CD4-positive, alpha-beta T cell treated with Interleukin-2 at 100 ng/mL for 4 hours (primary cell): ENCODE measurements around the gene CCSER1.
"Not testable (repeated sequence)": the region's sequence is repeated elsewhere in the genome, so short reads cannot be mapped to it uniquely, and the experiment has no call there.

ENCODE experiments used
- DNase-seq: peaks from one replicate; pipeline ENCODE4 v3.0.0-alpha.2; 2020; ENCODE audit warnings: low spot score

The CCSER1 gene

DNA sequence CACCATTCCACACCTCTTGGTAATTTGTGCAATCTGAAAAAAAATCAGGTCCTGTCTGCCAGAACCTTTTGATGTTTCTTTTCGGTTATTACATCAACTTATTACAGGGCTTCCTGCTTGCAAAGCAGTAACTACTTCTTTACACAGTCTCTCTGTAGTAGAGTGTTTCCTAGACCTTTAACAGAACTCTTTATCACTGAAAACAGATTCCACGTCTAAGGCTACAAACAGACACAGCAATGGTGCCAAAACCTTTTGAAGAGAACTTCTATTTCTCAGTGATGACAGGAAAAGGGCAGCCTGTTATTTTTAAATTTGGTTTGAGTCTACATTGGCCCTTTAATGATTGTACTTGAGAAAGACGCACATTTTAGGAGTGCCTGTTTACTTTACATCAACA lies 1463.1 kb downstream of the CCSER1 start:
- DNase-seq, result no peak

DNA sequence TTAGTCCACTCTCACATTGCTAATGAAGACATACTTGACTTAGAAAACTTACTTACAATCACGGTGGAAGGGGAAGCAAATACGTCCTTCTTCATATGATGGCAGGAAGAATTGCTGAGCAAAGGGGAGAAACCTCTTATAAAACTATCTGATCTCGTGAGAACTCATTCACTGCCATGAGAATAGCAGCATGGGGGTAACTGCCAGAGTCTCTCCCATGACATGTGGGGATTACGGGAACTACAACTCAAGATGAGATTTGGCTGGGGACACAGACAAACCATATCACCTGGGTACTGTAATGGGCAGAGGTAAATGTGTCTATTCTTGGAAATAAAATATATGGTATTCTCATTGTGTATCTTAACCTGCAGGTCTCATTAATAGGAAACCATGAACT lies 1464.9 kb downstream of the CCSER1 start:
- no peak for DNase-seq

DNA sequence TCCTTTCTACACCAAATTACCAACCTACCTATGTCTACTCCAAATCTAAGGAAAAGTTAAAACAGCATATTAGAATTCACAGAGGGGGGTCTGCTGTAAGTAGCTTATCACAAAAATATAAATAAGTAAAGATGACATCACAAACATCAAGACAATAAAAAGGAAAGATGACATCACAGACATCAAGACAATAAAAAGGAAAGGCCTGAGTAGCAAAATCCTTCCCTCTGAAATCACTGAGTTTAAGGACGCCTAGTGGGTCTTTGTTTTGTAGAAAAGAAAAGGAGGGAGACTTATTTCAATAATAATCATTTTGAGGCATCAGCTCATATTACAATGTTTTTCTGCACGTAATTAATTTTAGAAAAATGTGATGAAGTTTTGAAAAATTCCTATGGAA lies 1469.5 kb downstream of the CCSER1 start:
- DNase-seq, result no peak

DNA sequence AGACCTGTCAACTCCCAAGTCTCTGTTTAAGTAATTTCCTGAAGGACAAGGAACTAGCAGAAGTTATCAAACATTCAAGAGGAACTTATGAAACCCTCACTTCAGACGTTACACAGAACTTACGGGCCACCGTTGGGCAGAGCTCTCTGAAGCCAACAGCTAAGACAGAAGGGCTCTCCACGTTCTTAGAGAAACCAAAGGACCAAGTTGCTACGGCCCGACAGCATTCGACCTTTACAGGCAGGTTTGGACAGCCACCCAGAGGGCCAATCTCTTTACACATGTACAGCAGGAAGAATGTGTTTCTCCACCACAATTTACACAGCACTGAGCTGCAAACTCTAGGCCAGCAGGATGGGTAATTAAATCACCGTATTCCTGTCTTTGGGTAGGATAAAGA lies 1471.5 kb downstream of the CCSER1 start:
- DNase-seq, result no peak

DNA sequence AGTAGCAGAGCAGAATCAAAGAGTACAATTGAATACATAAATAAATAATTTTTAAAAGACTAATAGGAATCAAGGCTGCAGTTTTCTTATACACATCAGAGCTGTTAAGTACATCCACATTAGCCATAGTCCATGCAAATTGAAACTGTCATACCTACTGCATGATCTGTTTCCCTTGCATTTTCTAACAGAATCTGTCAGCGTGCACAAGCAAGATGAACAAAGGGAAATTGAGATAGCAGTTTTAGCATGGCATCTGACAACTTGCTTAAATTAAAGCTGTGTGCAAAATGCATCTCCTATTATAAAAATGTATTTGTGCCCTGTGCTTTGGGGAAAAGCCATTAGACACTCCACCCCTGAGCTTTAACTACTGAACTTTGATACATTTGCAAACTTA lies 1473.1 kb downstream of the CCSER1 start:
- no peak for DNase-seq

DNA sequence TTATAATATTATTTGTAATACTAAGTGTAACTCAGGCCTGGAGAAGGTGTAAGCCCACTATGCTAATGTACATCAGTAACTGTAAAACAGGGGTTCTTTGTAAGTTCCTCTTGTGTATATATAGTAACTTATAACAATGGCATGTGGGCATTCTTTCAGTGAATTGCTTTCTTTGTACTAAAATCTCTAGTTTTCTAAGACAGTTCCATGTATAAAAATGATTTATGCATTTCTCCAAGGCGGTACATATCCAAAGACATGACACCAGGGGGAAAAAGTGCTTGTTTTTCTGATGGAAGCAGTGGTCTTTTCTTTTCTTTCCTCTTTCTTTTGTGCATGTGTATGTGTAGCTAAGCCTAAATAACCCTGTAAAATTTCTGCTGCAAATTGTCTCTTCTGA lies 1474.2 kb downstream of the CCSER1 start:
- DNase-seq, result no peak

DNA sequence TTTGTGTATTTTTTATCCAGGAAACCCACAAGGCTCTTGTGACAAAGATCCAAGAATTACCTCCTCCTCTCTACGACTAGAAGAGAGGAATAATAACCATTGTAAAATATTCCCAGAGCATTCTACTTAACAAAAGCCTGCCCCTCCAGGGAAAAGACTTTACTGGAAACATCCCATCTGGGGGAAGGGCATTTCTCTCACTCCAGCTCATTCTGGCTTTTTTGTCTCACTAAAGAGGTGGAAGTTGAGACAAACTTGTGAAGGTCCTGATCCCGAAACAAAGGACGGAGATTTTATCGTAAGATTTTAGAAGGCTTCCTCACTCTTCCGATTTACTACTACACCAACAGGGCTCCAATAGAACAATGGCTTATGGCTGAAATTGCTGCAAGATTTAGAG lies 1484.6 kb downstream of the CCSER1 start:
- DNase-seq, result no peak

DNA sequence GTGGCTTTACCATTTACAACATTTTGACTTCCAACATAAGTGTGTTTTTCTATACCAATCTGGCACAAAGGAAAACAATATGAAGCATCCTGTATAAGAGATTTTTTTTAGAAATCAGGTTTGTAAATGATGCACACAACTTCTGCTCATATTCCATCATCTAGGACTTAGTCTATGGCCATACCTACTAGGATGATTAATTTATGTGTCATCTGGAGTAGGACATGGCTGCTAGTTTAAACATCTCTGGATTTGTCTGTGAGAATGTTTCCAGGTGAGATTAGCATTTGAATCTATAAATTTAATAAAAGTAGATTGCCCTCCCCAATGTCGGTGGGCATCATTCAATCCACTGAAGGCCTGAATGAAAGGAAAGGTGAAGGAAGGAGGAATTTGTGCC lies 1493.8 kb downstream of the CCSER1 start:
- no peak for DNase-seq

DNA sequence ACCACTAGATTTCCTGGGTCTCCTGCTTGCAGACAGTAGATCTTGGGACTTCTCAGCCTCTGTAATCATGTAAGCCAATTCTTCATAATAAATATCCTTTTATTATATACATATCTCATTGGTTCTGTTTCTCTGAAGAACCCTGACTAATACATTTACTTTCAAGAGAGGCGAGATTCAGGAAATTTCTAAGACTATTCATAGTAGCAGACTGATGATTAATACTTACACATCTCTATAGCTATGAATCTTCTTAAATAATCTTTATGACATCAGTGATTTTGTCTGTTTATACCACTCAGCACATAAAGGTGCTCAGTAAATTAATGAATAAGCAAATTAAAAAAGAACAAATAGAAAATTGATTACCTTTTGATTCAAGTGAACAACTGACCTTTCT lies 1494.3 kb downstream of the CCSER1 start:
- DNase-seq, result no peak

DNA sequence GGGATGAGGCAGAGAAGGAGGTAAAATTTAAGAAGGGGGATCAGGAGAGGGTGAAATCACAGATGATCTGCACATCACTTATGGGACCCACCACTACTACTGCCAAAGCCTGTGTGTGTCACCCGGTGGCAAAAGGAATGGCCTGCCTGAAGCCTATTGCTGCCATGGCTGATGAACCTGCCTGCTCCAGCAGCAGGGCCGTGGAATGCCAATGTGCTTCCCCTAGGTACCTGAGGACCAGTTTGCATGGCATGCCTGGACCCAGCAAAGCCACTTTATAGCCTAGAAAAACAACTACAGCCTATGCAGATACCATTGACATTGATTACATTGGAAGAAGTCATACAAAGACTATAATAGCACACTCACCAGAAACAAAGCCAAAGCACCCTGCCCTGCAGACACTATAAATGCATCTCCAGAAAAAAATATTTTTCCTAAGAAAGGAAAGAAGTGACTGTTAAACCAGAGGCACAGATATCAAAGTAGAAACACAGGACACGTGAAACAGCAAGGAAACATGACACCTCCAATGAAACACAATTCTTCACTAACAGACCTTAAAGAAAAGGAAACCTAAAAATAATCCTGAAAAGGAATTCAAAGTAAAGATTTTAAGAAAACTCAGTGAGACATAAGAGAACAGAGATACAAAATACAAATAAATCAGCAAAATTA lies 1495.9 kb downstream of the CCSER1 start:
- no peak for DNase-seq

DNA sequence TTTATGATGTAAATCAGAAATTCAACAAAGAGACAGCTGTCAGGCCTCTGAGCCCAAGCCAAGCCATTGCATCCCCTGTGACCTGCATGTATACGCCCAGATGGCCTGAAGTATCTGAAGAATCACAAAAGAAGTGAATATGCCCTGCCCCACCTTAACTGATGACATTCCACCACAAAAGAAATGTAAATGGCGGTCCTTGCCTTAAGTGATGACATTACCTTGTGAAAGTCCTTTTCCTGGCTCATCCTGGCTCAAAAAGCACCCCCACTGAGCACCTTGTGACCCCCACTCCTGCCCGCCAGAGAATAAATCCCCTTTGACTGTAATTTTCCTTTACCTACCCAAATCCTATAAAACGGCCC lies 1496.4 kb downstream of the CCSER1 start:
- not testable (repeated sequence) for DNase-seq

DNA sequence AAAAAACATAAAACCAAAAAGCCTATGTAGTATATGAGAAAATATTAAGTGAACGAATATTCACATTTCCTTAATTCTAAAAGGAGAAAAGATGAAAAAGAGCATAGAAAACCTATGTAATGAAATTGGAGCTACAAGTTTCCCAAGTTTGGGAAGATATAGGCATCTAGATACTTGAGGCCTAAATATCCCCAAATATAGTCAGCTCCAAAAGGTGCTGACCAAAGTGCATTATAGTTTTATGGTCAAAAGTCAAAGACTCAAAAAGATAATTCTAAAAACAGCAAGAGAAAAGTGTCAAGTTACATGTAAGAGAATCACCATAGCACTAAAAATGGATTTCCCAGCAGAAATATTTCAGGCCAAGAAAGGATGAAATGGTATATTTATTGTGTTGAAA lies 1502.9 kb downstream of the CCSER1 start:
- no peak for DNase-seq

DNA sequence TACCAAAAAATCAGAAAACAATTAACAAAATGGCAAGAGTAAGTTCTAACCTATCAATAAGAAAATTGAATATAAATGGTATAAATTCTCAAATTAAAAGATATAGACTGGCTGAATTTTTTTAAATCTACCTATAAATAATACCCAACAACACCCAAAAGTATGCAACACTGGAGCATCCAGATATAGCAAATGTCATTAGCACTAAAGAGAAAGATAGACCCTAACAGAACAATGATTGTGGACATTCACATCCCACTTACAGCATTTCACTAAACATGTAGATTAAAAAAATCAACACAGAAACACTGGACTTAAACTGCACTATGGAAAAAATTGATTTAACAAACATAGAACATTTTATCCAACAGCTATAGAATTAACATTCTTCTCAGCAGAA lies 1503.6 kb downstream of the CCSER1 start:
- no peak for DNase-seq

DNA sequence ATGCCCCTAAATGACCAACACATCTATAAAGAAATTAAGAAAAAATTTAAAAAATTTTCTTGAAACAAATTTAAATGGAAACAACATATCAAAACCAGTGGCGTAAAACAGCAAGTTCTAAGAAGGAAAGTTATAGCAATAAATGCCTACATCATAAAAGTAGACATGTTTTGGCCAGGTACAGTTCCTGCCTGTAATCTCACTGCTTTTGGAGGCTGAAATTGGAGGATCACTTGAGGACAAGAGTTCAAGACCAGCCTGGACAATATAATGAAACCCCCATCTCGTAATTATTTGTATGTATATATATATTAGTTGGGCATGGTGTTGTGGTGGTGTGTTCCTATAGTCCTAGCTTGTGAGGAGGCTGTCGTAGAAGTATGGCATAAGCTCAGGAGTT lies 1504.1 kb downstream of the CCSER1 start:
- DNase-seq, result no peak

DNA sequence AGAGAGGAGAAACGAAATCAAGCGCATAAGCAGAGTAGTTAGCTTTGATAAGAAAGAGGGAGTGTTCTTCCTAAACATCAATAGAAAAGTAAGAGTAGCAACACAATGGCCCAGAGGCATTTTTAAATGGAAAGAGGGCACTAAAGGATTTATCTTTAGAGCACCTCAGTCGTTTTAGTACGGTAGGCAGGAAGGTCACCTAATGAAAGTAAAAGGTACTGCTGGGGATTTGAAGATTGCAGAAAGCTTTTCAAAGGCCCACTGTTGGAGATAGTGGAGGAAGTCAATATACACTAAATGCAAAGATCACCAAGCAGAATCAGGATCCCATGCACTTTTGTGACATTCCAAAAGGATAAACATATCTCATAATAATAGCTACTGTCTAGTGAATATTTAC lies 1508.9 kb downstream of the CCSER1 start:
- DNase-seq, result no peak
